HTR-8/SVneo (cell line): ENCODE measurements around the gene CPEB4.

ENCODE experiments used
- DNase-seq: peaks from one replicate; pipeline ENCODE4 v3.0.0; 2011; ENCODE audit warnings: low spot score, mixed read lengths; ENCODE audit not compliant: insufficient read length
- FAIRE-seq: peaks from 2 replicates; lab custom pipeline; 2011; peaks lifted over from hg19 to GRCh38; lab: Jason Lieb, UNC

Gene CPEB4

DNA sequence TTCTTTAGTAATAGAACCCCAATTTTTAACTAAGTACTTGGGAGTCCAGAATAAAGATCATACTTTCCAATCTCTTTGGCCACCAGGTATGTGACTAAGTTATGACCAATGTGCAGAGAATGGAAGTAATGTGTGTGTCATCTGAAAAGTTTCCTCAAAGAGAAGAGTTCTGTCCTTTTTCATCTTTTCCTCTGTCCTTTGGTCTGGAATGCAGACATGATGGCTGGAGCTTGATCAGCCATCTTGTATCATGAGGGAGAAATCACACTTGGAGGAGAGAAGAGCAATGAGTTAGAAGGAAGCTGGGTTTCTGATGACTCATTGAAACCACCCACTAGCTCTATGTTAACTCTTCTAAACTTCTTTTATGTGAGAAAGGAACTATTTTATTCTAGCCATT lies 5.5 kb upstream of the CPEB4 start:
- no peak for FAIRE-seq
- no peak for DNase-seq

DNA sequence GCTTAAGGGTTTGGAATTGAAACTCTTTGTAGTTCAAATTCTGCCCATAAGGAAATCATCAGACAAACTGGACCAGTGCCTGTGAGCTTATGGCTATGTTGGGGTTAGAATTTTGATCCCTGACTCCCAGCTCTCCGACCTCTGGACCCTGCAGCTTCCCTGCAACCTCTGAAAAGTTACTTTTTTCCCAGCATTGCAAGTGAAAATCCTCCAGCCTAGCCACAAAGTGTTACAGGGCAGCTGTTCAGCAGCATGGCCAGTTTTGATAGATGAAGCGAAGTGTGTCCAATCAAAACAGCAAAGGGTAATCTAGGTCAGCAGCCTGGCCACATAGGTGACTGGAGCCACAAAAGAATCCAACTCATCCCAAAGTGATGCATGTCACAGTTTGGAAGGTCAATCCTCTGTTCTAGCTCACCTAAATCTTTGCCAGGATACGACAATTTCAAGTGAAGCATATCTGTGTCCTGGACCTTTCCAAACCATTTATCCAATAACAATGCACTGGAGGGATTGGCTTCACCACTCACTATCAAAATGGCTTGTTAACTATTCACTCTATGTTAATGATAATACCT lies 4.7 kb upstream of the CPEB4 start:
- DNase-seq (no peak), FAIRE-seq (no peak)

DNA sequence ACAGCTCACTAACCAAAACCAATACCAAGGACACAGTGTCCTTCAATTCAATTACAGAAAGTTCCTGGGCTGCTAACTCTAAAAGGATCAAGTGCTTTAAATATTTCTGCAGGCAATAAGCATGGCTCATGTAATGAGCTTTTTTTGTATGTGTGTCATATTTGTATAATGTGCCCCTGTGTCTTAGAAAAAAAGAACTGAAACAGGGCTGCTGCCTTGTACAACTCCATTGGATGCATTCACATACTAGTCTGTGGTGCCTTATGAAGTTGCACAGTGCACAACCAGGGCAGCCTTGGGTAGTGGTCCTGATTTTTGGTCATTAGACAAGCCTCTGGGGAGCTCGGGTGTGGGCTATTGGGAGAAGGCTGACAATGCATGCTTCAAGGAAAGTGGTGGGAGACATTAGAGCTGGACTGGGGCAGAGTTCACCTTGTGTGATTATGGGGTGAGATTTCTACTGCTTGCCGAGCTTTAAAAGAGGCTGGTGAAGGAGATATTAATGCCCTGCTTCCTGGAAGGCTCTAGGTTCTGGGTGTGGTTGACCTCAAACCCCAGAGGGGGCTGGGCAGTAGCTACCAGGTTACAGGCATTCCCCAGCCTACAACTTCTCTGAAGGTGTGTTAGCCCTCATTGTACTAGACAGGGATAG lies 3.6 kb upstream of the CPEB4 start:
- no peak for DNase-seq
- FAIRE-seq = no peak

DNA sequence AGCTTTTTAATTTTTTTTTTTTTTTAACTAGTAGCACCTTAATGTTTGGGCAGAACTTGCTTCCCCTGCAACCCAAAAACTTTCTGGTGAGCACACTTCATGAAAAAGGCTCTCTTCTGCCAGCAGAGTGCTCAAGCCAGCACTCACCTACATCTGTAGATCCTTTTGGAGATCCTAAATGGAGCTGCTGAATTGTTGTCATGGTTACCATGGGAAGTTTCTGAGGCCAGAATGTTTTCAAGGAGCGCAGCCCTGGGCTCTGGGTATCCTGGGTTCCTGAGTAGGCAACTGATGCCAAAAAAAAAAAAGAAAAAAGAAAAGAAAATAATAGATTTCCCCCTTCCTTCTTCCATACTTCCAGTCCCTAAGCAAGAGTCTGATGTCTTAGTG lies 3.1 kb upstream of the CPEB4 start:
- FAIRE-seq (no peak), DNase-seq (no peak)

DNA sequence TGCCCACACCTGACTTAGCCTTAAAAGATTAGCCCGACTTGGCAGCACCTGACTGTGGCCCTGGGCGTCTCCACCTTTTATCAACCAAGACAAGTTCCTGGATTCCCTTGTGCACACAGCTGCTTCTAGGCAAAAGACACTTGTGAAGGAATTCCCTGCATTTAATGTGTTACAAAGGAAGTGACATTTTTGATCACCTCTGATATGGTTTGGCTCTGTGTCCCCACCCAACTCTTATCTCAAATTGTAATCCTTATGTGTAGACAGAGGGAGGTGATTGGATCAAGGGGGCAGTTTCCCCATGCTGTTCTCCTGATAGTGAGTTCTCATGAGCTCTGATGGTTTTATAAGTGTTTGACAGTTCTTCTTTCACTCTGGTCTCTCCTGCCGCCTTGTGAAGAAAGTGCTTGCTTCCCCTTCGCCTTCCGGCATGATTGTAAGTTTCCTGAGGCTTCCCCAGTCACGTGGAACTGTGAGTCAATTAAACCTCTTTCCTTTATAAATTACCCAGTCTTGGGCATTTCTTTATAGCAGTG lies 2.6 kb upstream of the CPEB4 start:
- no peak for DNase-seq
- no peak for FAIRE-seq

- no peak for DNase-seq
- no peak for FAIRE-seq
Measured at GRCh38 chr5:173886150-173886549, 2.0 kb upstream of the CPEB4 start.

GRCh38 chr5:173888473-173889131 lies 453 bp downstream of the CPEB4 start:
- DNase-seq = no peak
- no peak for FAIRE-seq

DNA sequence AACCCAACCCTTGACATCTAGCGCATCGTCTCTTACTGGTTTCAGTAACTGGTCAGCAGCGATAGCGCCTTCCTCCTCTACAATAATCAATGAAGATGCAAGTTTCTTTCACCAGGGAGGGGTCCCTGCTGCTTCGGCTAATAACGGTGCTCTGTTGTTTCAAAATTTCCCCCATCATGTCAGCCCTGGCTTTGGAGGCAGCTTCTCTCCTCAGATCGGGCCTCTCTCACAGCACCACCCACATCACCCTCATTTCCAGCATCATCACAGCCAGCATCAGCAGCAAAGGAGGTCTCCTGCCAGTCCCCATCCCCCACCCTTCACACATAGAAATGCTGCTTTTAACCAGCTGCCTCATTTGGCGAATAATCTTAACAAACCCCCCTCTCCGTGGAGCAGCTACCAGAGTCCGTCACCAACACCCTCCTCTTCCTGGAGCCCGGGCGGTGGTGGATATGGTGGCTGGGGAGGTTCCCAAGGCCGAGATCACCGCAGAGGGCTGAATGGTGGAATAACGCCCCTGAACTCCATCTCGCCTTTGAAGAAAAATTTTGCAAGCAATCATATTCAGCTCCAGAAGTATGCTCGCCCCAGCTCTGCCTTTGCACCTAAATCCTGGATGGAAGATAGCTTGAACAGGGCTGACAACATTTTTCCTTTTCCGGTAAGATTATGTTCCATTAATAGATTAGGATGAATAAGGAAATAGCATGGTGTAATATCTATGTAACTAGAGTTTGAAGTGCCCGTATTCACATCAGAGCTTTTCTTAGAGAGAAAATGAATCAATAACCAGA lies 2.2 kb downstream of the CPEB4 start:
- FAIRE-seq = no peak
- DNase-seq = no peak

DNA sequence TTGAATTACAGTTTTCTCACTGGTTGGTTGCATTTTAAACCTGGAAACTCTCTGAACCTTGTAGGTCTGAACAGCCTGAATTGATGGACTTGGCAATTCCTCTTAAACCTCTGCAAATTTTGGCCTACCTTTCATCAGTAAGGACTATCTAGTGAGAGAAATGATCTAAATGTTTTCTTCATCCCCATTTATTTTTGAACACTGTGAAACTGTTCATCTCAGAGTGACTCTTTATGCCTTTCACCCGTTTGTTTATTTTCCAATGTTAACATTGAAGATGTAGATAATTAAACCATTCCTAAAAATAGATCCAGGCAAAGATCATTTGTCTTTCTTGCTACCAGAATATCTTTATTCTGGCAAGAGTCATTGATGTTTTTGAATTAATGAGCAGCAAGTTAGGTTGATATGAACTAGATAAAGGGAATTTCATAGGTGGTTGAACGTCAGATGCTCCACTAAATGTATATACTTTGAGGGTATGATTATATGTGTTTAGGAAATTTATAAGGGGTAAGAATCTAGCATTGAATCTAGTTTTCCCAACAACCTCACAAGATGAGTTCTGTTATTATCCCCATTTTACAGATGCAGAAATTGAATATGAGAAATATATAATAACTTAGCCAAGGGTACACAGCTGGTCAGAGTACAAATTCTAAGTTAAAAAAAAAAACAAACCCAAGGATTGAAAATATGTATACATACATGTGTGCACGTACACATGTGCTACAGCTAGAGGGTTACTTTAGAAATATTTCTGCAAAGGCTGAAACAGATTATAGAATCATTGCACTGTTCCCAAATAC lies 3.4 kb downstream of the CPEB4 start:
- DNase-seq = no peak
- FAIRE-seq = no peak

GRCh38 chr5:173893192-173893561 lies 5.0 kb downstream of the CPEB4 start:
- DNase-seq (no peak), FAIRE-seq (no peak)

GRCh38 chr5:173895401-173896165 lies 7.4 kb downstream of the CPEB4 start:
- DNase-seq (no peak), FAIRE-seq (no peak)

DNA sequence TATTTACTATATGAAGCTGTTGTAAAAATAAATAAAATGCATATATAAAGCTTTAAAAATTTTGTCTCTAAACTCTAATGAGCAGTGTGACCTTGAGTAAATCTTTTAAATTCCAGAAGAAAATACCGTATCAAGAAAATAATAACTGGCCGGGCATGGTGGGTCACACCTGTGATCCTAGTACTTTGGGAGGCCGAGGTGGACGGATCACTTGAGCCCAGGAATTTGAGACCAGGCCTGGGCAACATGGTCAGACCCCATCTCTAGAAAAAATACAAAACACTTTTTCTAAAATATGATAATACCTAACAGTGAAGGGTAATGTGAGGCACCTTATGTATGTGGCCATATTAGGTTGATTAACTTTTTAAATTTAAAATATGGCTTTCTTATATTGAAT lies 8.5 kb downstream of the CPEB4 start:
- no peak for FAIRE-seq
- no peak for DNase-seq

DNA sequence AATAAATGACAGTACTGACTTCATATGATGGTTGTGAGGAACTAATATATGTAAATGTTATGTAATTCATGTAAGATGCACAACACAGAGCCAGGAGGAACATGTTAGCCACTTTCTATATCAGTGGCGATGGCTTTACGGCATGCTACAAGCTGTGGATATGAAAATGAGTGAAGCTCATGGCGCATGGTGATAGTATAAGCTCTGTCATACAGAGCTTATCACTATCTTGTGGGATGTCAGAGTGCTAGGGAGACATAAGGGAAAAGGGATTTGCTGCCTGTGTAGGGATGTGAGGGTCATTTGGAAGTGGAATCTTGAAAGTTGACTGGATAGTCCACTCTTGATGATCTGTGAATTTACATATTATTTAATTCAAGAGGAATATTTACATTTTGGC lies 13.6 kb downstream of the CPEB4 start:
- DNase-seq = no peak
- FAIRE-seq = no peak

GRCh38 chr5:173902334-173902733 lies 14.2 kb downstream of the CPEB4 start:
- no peak for DNase-seq
- no peak for FAIRE-seq

DNA sequence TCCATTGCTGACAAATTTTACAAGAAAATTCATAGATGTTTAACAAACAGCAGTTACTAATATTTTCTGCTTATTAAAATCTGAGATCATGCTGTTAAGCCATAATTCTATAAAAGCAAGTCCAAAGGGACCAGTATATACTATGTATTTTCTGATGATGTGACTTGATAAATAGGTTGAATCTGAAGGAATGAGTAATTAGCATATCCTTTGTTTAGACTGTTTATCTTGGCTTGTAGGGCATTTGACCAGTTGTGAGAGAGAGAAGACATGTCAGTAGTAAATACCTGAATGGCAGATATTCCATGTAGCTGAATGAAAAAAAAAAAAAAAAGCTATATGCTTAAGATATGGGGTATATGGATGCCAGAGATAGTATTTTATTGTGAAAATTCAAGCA lies 14.6 kb downstream of the CPEB4 start:
- DNase-seq (no peak), FAIRE-seq (no peak)

DNA sequence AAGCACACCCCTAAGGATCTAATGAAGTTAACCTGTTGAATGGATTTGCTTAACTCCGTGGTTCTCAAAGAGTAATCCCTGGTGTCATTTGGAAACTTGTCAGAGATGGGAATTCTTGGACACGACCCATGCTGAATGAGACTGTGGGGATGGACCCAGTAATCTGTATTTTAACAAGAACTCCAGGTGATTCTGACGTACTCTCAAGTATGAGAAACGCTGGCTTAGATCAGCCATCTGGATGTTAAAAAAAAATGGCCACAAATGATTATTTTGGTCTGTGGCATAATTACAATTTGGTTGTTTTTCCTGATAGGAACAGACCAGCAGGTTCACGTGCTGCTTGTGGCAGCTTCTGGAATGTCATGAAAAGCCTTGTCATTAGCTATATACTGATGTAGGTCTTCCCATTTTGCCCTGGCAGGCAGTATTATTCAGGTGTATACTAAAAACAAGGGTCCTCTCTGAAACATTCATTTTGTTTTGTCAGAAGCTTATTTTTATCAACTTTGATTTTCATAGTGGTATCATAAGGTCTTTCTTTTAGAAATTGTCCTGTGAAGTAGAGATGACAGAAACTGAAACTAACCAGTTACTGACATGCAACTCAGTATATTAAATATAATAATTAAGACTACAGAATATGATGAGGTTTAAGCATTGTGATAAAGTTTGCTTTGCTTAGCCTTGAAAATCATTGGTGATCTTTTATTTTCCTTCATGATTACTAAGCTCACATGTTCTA lies 15.4 kb downstream of the CPEB4 start:
- DNase-seq (no peak), FAIRE-seq (no peak)

DNA sequence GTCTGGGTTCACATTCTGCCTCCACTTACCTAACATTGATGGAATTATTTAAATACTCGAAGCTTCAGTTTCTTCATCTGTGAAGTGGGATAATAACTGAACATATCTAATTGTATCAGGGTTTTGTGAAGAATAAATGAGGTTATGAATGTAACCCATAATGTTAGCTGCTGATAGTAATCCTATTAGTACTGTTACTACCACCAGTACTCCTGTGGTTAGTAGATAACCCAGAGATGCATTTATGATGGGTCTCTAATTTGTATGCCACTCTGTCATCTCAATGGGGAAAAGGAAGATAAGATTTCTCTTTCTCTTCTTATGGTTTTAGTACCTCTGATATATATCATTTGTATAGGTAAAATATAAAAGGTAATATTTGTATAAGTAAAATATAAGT lies 16.0 kb downstream of the CPEB4 start:
- DNase-seq = no peak
- no peak for FAIRE-seq

GRCh38 chr5:173907284-173907683 lies 19.1 kb downstream of the CPEB4 start:
- FAIRE-seq = no peak
- DNase-seq = no peak
